Measurements from ENCODE around the gene GRM8.

DNA sequence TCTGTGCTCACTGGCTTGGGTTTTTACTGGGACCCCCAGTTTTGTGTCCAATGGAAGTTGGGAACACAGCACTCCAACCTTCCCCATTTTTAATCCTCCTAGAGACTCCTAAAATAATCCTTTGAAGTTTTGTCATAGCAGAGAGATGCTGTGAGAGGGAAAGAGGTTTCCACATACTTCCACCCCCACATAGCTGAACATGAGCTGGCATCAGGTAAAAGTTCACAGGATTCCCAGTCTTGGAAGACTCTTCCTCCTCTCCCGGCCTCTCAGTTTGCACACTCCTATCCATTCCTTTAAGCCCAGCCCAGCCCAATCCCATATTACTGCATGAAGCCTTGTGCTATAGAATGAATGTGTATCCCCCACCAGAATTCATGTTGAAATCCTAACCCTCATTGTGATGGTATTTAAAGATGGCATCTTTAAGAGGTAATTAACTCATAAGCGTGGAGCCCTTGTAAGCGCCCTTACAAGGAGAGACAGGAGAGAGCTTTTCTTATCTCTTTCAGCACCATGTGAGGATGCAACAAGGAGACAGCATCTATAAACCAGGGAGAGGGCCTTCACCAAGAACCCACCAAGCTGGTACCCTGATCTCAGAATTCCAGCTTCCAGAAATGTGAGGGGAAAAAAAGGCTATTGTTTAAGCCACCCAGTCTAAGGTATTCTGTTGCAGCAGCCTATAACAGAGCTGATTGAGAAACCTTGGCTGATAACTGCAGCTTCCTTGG is 22.4 kb downstream of the GRM8 start:
- TF ChIP-seq, protein P1, sequence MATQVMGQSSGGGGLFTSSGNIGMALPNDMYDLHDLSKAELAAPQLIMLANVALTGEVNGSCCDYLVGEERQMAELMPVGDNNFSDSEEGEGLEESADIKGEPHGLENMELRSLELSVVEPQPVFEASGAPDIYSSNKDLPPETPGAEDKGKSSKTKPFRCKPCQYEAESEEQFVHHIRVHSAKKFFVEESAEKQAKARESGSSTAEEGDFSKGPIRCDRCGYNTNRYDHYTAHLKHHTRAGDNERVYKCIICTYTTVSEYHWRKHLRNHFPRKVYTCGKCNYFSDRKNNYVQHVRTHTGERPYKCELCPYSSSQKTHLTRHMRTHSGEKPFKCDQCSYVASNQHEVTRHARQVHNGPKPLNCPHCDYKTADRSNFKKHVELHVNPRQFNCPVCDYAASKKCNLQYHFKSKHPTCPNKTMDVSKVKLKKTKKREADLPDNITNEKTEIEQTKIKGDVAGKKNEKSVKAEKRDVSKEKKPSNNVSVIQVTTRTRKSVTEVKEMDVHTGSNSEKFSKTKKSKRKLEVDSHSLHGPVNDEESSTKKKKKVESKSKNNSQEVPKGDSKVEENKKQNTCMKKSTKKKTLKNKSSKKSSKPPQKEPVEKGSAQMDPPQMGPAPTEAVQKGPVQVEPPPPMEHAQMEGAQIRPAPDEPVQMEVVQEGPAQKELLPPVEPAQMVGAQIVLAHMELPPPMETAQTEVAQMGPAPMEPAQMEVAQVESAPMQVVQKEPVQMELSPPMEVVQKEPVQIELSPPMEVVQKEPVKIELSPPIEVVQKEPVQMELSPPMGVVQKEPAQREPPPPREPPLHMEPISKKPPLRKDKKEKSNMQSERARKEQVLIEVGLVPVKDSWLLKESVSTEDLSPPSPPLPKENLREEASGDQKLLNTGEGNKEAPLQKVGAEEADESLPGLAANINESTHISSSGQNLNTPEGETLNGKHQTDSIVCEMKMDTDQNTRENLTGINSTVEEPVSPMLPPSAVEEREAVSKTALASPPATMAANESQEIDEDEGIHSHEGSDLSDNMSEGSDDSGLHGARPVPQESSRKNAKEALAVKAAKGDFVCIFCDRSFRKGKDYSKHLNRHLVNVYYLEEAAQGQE (IDR thresholded peaks at IDR 0.05; ENCODE audit: borderline replicate concordance) = no peak
- TF ChIP-seq EP300 (conservative IDR thresholded peaks at IDR 0.05; ENCODE audit: poor library complexity, severe bottlenecking) (no peak), POLR2AphosphoS5 (IDR thresholded peaks at IDR 0.05) (no peak), TAF1 (IDR thresholded peaks at IDR 0.05; ENCODE audit: low read depth) (no peak), SMC3 (conservative IDR thresholded peaks at IDR 0.05; ENCODE audit: poor library complexity) (no peak), MXI1 (conservative IDR thresholded peaks at IDR 0.05; ENCODE audit: poor library complexity, severe bottlenecking) (no peak)
- TF ChIP-seq, protein P2, sequence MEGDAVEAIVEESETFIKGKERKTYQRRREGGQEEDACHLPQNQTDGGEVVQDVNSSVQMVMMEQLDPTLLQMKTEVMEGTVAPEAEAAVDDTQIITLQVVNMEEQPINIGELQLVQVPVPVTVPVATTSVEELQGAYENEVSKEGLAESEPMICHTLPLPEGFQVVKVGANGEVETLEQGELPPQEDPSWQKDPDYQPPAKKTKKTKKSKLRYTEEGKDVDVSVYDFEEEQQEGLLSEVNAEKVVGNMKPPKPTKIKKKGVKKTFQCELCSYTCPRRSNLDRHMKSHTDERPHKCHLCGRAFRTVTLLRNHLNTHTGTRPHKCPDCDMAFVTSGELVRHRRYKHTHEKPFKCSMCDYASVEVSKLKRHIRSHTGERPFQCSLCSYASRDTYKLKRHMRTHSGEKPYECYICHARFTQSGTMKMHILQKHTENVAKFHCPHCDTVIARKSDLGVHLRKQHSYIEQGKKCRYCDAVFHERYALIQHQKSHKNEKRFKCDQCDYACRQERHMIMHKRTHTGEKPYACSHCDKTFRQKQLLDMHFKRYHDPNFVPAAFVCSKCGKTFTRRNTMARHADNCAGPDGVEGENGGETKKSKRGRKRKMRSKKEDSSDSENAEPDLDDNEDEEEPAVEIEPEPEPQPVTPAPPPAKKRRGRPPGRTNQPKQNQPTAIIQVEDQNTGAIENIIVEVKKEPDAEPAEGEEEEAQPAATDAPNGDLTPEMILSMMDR (IDR thresholded peaks at IDR 0.05; ENCODE audit: poor library complexity, severe bottlenecking) = no peak

Measured in neural cell (in vitro differentiated cells).